BE2C (cell line): ENCODE results near the gene SORL1.

ENCODE experiments used
- DNase-seq: peaks from one replicate; pipeline ENCODE4 v3.0.0-alpha.2; 2020
- H3K27me3 ChIP-seq: fragments of 250-450 bp; sonication (Bioruptor Pico); 2 replicates; pipeline ENCODE4 v1.5.1; 2020; ENCODE audit warnings: mild to moderate bottlenecking
- H3K36me3 ChIP-seq: fragments of 250-450 bp; sonication (Bioruptor Pico); 2 replicates; pipeline ENCODE4 v1.5.1; 2020; ENCODE audit warnings: mild to moderate bottlenecking
- H3K4me1 ChIP-seq: fragments of 250-450 bp; sonication (Bioruptor Pico); 2 replicates; pipeline ENCODE4 v1.5.1; 2020
- H3K4me3 ChIP-seq: 2 replicates; pipeline ENCODE4 v1.5.1; 2011; ENCODE audit warnings: low read depth, low read length
- H3K9me3 ChIP-seq: fragments of 250-450 bp; sonication (Bioruptor Pico); 2 replicates; pipeline ENCODE4 v1.5.1; 2020
- CTCF ChIP-seq: IDR thresholded peaks from 2 replicates; pipeline ENCODE4 v1.5.1; 2012; ENCODE audit warnings: mild to moderate bottlenecking, low read depth, low read length

Gene SORL1

GRCh38 chr11:121544956-121545355 is 92.8 kb downstream of the SORL1 start:
- no peak for DNase-seq
- Histone ChIP-seq H3K4me1 (no peaks in the 10 kb centered on the region), H3K4me3 (no peak overlapping the region), H3K27me3 (no peaks in the 10 kb centered on the region), H3K36me3 (no peaks in the 10 kb centered on the region; the same call in 1 of the 2 replicates), H3K9me3 (no peaks in the 10 kb centered on the region)
- no peak for TF ChIP-seq CTCF

- H3K36me3 ChIP-seq, result no peaks in the 10 kb centered on the region; the same call in 1 of the 2 replicates
- TF ChIP-seq CTCF, result no peak
These were observed 95.5 kb downstream of the SORL1 start for GRCh38 chr11:121547574-121547973.

GRCh38 chr11:121550247-121551030 is 98.3 kb downstream of the SORL1 start:
- Histone ChIP-seq H3K9me3 (no peaks in the 10 kb centered on the region), H3K4me1 (no peaks in the 10 kb centered on the region), H3K4me3 (no peak overlapping the region), H3K27me3 (no peaks in the 10 kb centered on the region), H3K36me3 (no peaks in the 10 kb centered on the region)
- no peak for DNase-seq
- TF ChIP-seq CTCF, result no peak

More at GRCh38 chr11:121547574-121547973, 95.5 kb downstream of the SORL1 start:
- DNase-seq, result no peak
- no peak overlapping the region for H3K4me3 ChIP-seq
- H3K9me3 ChIP-seq, result no peaks in the 10 kb centered on the region
- H3K27me3 ChIP-seq, result no peaks in the 10 kb centered on the region
- H3K4me1 ChIP-seq, result no peaks in the 10 kb centered on the region

GRCh38 chr11:121551463-121551862 is 99.3 kb downstream of the SORL1 start:
- Histone ChIP-seq H3K27me3 (no peaks in the 10 kb centered on the region), H3K4me3 (no peak overlapping the region), H3K36me3 (no peaks in the 10 kb centered on the region), H3K4me1 (no peaks in the 10 kb centered on the region), H3K9me3 (no peaks in the 10 kb centered on the region)
- no peak for DNase-seq
- no peak for TF ChIP-seq CTCF

- no peaks in the 10 kb centered on the region for H3K36me3 ChIP-seq
- no peak for TF ChIP-seq CTCF
These were observed 100.0 kb downstream of the SORL1 start for GRCh38 chr11:121552154-121552553.

GRCh38 chr11:121552644-121553043 is 100.5 kb downstream of the SORL1 start:
- Histone ChIP-seq H3K4me1 (no peaks in the 10 kb centered on the region), H3K4me3 (no peak overlapping the region), H3K9me3 (no peaks in the 10 kb centered on the region), H3K27me3 (no peaks in the 10 kb centered on the region), H3K36me3 (no peaks in the 10 kb centered on the region)
- no peak for DNase-seq
- no peak for TF ChIP-seq CTCF

More at GRCh38 chr11:121552154-121552553, 100.0 kb downstream of the SORL1 start:
- H3K4me3 ChIP-seq, result no peak overlapping the region
- no peaks in the 10 kb centered on the region for H3K27me3 ChIP-seq
- H3K9me3 ChIP-seq, result no peaks in the 10 kb centered on the region
- H3K4me1 ChIP-seq, result no peaks in the 10 kb centered on the region
- no peak for DNase-seq
